NCI-H226 (cell line): ENCODE measurements around the gene C10orf53.

ENCODE experiments used
- DNase-seq: peaks from one replicate; pipeline ENCODE4 v3.0.0-alpha.2; 2015

C10orf53 gene

GRCh38 chr10:49738616-49739360 is 59.3 kb downstream of the C10orf53 start:
- no peak for DNase-seq

GRCh38 chr10:49739426-49739825 is 60.0 kb downstream of the C10orf53 start:
- no peak for DNase-seq

GRCh38 chr10:49740346-49741107 is 61.1 kb downstream of the C10orf53 start:
- no peak for DNase-seq

GRCh38 chr10:49741108-49741995 is 61.9 kb downstream of the C10orf53 start:
- no peak for DNase-seq

GRCh38 chr10:49742683-49743463 is 63.4 kb downstream of the C10orf53 start:
- no peak for DNase-seq

- no peak for DNase-seq
These were observed 64.1 kb downstream of the C10orf53 start for GRCh38 chr10:49743464-49744075.

GRCh38 chr10:49744091-49744685 is 64.7 kb downstream of the C10orf53 start:
- DNase-seq = no peak

GRCh38 chr10:49744924-49745605 is 65.6 kb downstream of the C10orf53 start:
- DNase-seq = no peak

GRCh38 chr10:49745756-49746155 is 66.3 kb downstream of the C10orf53 start:
- DNase-seq = no peak

GRCh38 chr10:49746626-49747302 is 67.3 kb downstream of the C10orf53 start:
- no peak for DNase-seq
